H1 (cell line): ENCODE data around the gene NCOA1. TPM values are rescaled to one million over a fixed set of nuclear protein-coding genes. Genes with fewer than 3 reads are reported as not detected.

Experiments used
- CTCF ChIA-PET: fragments of 300-600 bp; sonication (Branson Sonifier 250); formaldehyde crosslinking; loops from one replicate; lab custom pipeline; 2021; ENCODE audit not compliant: partially characterized antibody; lab: Charles Lee
- POLR2A ChIA-PET: fragments of 300-600 bp; sonication (Branson Sonifier 250); formaldehyde crosslinking; loops from one replicate; lab custom pipeline; 2021; ENCODE audit warnings: inconsistent platforms; ENCODE audit not compliant: partially characterized antibody; lab: Charles Lee
- DNase-seq, 2 experiments: peaks; one replicate each; pipeline versions ENCODE4 v3.0.0 to v3.0.0-alpha.2; 2010 to 2022; ENCODE audit warnings: low spot score in 2 of 2, low read depth in 1 of 2, mixed read lengths in 1 of 2
- FAIRE-seq: peaks from 2 replicates; lab custom pipeline; 2011; peaks lifted over from hg19 to GRCh38; lab: Jason Lieb, UNC
- H2AFZ ChIP-seq: 2 replicates; pipeline ENCODE4 v1.8.1; 2012; ENCODE audit warnings: low read length, inconsistent platforms
- H2AK5ac ChIP-seq: 2 replicates; pipeline ENCODE4 v1.6.1; 2013; ENCODE audit warnings: low read depth, low read length
- H2BK120ac ChIP-seq: replicated peaks from 2 replicates; pipeline ENCODE3; 2013; ENCODE audit warnings: low read depth, low read length, inconsistent platforms
- H2BK12ac ChIP-seq: 2 replicates; pipeline ENCODE4 v1.6.1; 2013; ENCODE audit warnings: low read depth, low read length
- H2BK15ac ChIP-seq: 2 replicates; pipeline ENCODE4 v1.6.1; 2013; ENCODE audit warnings: low read length
- H2BK20ac ChIP-seq: 2 replicates; pipeline ENCODE4 v1.6.1; 2013; ENCODE audit warnings: low read length
- H2BK5ac ChIP-seq: 2 replicates; pipeline ENCODE4 v1.6.1; 2013; ENCODE audit warnings: low read depth, low read length
- H3K14ac ChIP-seq: 2 replicates; pipeline ENCODE4 v1.6.1; 2013; ENCODE audit warnings: inconsistent platforms; ENCODE audit not compliant: insufficient read length
- H3K18ac ChIP-seq: 2 replicates; pipeline ENCODE4 v1.6.1; 2013; ENCODE audit warnings: low read length; ENCODE audit errors: extremely low read depth
- H3K23ac ChIP-seq: 2 replicates; pipeline ENCODE4 v1.6.1; 2013; ENCODE audit warnings: inconsistent platforms; ENCODE audit not compliant: insufficient read length
- H3K23me2 ChIP-seq: 2 replicates; pipeline ENCODE4 v1.6.1; 2013; ENCODE audit warnings: low read depth, low read length
- H3K27ac ChIP-seq: 2 replicates; pipeline ENCODE4 v1.6.1; 2011; ENCODE audit warnings: low read depth, low read length, inconsistent platforms
- H3K27me3 ChIP-seq, 4 experiments: replicated peaks in 1 of 4; 1 replicate in 1 of 4; 2 replicates in 3 of 4; pipeline versions ENCODE4 v1.6.1 to v1.8.1; 2011 to 2013; ENCODE audit warnings: low read length in 3 of 4, mild to moderate bottlenecking in 3 of 4, inconsistent platforms in 2 of 4, mixed read lengths in 2 of 4, moderate library complexity in 1 of 4; ENCODE audit not compliant: control insufficient read depth in 3 of 4, insufficient read depth in 3 of 4; ENCODE audit errors: extremely low read depth in 1 of 4
- H3K36me3 ChIP-seq, 4 experiments: 2 replicates each; pipeline versions ENCODE4 v1.6.1 to v1.8.1; 2011 to 2013; ENCODE audit warnings: mild to moderate bottlenecking in 4 of 4, low read length in 3 of 4, moderate library complexity in 2 of 4, control low read depth in 1 of 4, inconsistent platforms in 1 of 4; ENCODE audit not compliant: insufficient read depth in 4 of 4, control insufficient read depth in 2 of 4
- H3K4ac ChIP-seq: replicated peaks from 2 replicates; pipeline ENCODE3; 2013; ENCODE audit warnings: low read length, low read depth, mixed read lengths, inconsistent platforms; ENCODE audit not compliant: insufficient read length
- H3K4me1 ChIP-seq, 4 experiments: replicated peaks in 1 of 4; 1 replicate in 1 of 4; 2 replicates in 3 of 4; pipeline versions ENCODE4 v1.6.1 to v1.8.1; 2011 to 2013; ENCODE audit warnings: low read length in 3 of 4, inconsistent platforms in 2 of 4, mixed read lengths in 1 of 4; ENCODE audit not compliant: insufficient read depth in 4 of 4, control insufficient read depth in 3 of 4
- H3K4me2 ChIP-seq, 2 experiments: 2 replicates each; pipeline versions ENCODE4 v1.6.1 to v1.8.1; 2011 to 2013; ENCODE audit warnings: low read depth in 2 of 2, low read length in 2 of 2, control low read depth in 1 of 2, inconsistent platforms in 1 of 2, mild to moderate bottlenecking in 1 of 2; ENCODE audit not compliant: insufficient read depth in 1 of 2
- H3K4me3 ChIP-seq, 4 experiments: fragments of 200-600, 300-600 bp in 1 of 4; sonication (generic), shearing (Covaris generic), sonication (Bioruptor Twin) in 1 of 4; 2 replicates each; pipeline versions ENCODE4 v1.5.1 to v1.8.1; 2011 to 2016; ENCODE audit warnings: low read length in 4 of 4, low read depth in 3 of 4, control low read depth in 2 of 4, inconsistent platforms in 2 of 4, mild to moderate bottlenecking in 2 of 4, mixed read lengths in 1 of 4, moderate library complexity in 1 of 4; ENCODE audit not compliant: insufficient read depth in 2 of 4; ENCODE audit errors: extremely low read depth in 1 of 4
- H3K56ac ChIP-seq: replicated peaks from 2 replicates; pipeline ENCODE3; 2013; ENCODE audit warnings: low read depth, mild to moderate bottlenecking, mixed read lengths, low read length, inconsistent platforms; ENCODE audit not compliant: insufficient read length
- H3K79me1 ChIP-seq: 2 replicates; pipeline ENCODE4 v1.6.1; 2013; ENCODE audit warnings: low read depth, low read length, control low read depth
- H3K79me2 ChIP-seq, 2 experiments: 2 replicates each; pipeline versions ENCODE4 v1.6.1 to v1.8.1; 2012 to 2013; ENCODE audit warnings: low read length in 2 of 2, mild to moderate bottlenecking in 2 of 2, inconsistent platforms in 1 of 2; ENCODE audit not compliant: insufficient read depth in 2 of 2, control insufficient read depth in 1 of 2
- H3K9ac ChIP-seq, 4 experiments: replicated peaks in 1 of 4; 1 replicate in 1 of 4; 2 replicates in 3 of 4; pipeline versions ENCODE4 v1.6.1 to v1.8.1; 2011 to 2013; ENCODE audit warnings: low read depth in 3 of 4, low read length in 3 of 4, control low read depth in 2 of 4, mild to moderate bottlenecking in 2 of 4, moderate library complexity in 2 of 4, inconsistent platforms in 1 of 4; ENCODE audit errors: extremely low read depth in 1 of 4
- H3K9me3 ChIP-seq, 2 experiments: 2 replicates each; pipeline versions ENCODE4 v1.6.1 to v1.8.1; 2012 to 2013; ENCODE audit warnings: mild to moderate bottlenecking in 2 of 2, moderate library complexity in 2 of 2, control low read depth in 1 of 2, inconsistent platforms in 1 of 2, low read depth in 1 of 2, low read length in 1 of 2, mixed read lengths in 1 of 2; ENCODE audit not compliant: insufficient read depth in 2 of 2
- H4K20me1 ChIP-seq, 2 experiments: replicated peaks in 1 of 2; 2 replicates each; pipeline versions ENCODE3 to v1.8.1; 2011 to 2013; ENCODE audit warnings: inconsistent platforms in 2 of 2, low read length in 2 of 2, mild to moderate bottlenecking in 1 of 2; ENCODE audit not compliant: insufficient read depth in 2 of 2, control insufficient read depth in 1 of 2
- H4K5ac ChIP-seq: 2 replicates; pipeline ENCODE4 v1.6.1; 2013; ENCODE audit warnings: low read length, low read depth, mixed read lengths, inconsistent platforms; ENCODE audit not compliant: insufficient read length
- H4K8ac ChIP-seq: 2 replicates; pipeline ENCODE4 v1.8.0; 2013; ENCODE audit warnings: mild to moderate bottlenecking, moderate library complexity, low read length, inconsistent platforms; ENCODE audit not compliant: insufficient read depth; ENCODE audit errors: extremely low read depth
- H4K91ac ChIP-seq: replicated peaks from 2 replicates; pipeline ENCODE3; 2013; ENCODE audit warnings: low read length, mixed read lengths, inconsistent platforms; ENCODE audit not compliant: insufficient read length
- ATF3 ChIP-seq: IDR thresholded peaks from 2 replicates; pipeline ENCODE4 v1.6.1; 2011; ENCODE audit warnings: low read depth, mild to moderate bottlenecking, low read length; ENCODE audit not compliant: insufficient read depth
- CHD1 ChIP-seq: IDR thresholded peaks from 2 replicates; pipeline ENCODE4 v1.6.1; 2012; ENCODE audit warnings: low read depth, low read length, improper control_type of control experiment
- CTBP2 ChIP-seq: IDR thresholded peaks from 2 replicates; pipeline ENCODE4 v1.7.0; 2011; ENCODE audit warnings: borderline replicate concordance, mild to moderate bottlenecking, moderate library complexity, mixed read lengths, low read length; ENCODE audit not compliant: insufficient read depth, insufficient read length
- HDAC2 ChIP-seq, 2 experiments: fragments of 300-600 bp in 1 of 2; sonication (generic) in 1 of 2; IDR thresholded peaks; 2 replicates each; pipeline ENCODE4 v1.6.1; 2011 to 2012; ENCODE audit warnings: low read depth in 2 of 2, low read length in 2 of 2, mild to moderate bottlenecking in 2 of 2, moderate library complexity in 2 of 2, borderline replicate concordance in 1 of 2, inconsistent platforms in 1 of 2
- MAX ChIP-seq: IDR thresholded peaks from 2 replicates; pipeline ENCODE4 v1.6.1; 2012; ENCODE audit warnings: inconsistent platforms
- RBBP5 ChIP-seq: IDR thresholded peaks from 2 replicates; pipeline ENCODE4 v1.7.1; 2012; ENCODE audit warnings: low read depth, mild to moderate bottlenecking, inconsistent platforms, low read length, moderate library complexity, borderline replicate concordance
- SIRT6 ChIP-seq: IDR thresholded peaks from one replicate; pipeline ENCODE4 v1.7.1; 2012; ENCODE audit warnings: low read length, inconsistent platforms
- TEAD4 ChIP-seq: IDR thresholded peaks from 2 replicates; pipeline ENCODE4 v1.6.1; 2012; ENCODE audit warnings: low read depth, low read length, inconsistent platforms, mixed read lengths
- WGBS, 2 experiments: shearing (Covaris generic) in 1 of 2; methylation state at CpG; one replicate each; pipeline versions ENCODE4 v1.1.6 to v1.1.7; 2013 to 2015; ENCODE audit warnings: low lambda C conversion rate in 2 of 2, mixed read lengths in 2 of 2, inconsistent platforms in 1 of 2, low coverage in 1 of 2, missing lambda C conversion rate in 1 of 2; ENCODE audit not compliant: insufficient replicate concordance in 2 of 2, insufficient coverage in 1 of 2, insufficient read length in 1 of 2; ENCODE audit errors: extremely low coverage in 1 of 2, missing lambda C conversion rate in 1 of 2; 5-methylcytosine and 5-hydroxymethylcytosine counted together
- polyA plus RNA-seq, 7 experiments: library from polyadenylated mRNA; depleted of rRNA in 3 of 7; stranded (reverse) in 5 of 7; unstranded in 2 of 7; fragments of >200 nt in 5 of 7; fragments of 200-250 nt in 2 of 7; gene quantifications; 1 replicate in 5 of 7; 2 replicates in 1 of 7; 4 replicates in 1 of 7; pipeline versions ENCODE4 v1.2.1 to v1.2.3, GENCODE V29; 2011 to 2013; ENCODE audit warnings: missing spikeins in 2 of 7, mixed read lengths in 2 of 7
- total RNA-seq: library from RNA; stranded (reverse); fragmentation: NEBNext Ultra II Directional; extraction: Animal tissue kit (Norgen Biotek cat#: 25700); gene quantifications from 2 replicates; pipeline ENCODE4 v1.2.1, GENCODE V29; 2021

Gene NCOA1
- total and polyA plus RNA-seq, 2 of the 8 experiments (the other 6 are each of a cell fraction or from before 2014, with no cell fraction given) = 12.8 to 17.9 TPM

- H2BK5ac ChIP-seq = no peak overlapping the region
- H3K23me2 ChIP-seq = no peaks in the 10 kb centered on the region
- WGBS, 2 experiments = 82% methylated on average over 1 of the region's 1 CpG; no CpG with 5 or more reads in 1 of the 2 experiments
- H3K14ac ChIP-seq = no peak overlapping the region
- ChIA-PET CTCF (interaction anchor here (1.0 kb wide), 1 partner anchor 14 kb away, joined by 3 read pairs; no protein-coding TSS in a partner anchor), POLR2A (no interaction called here)
- no peak overlapping the region for H3K23ac ChIP-seq
- no peaks in the 10 kb centered on the region for H3K79me2 ChIP-seq
- H3K56ac ChIP-seq = no peak overlapping the region
- H3K79me1 ChIP-seq = no peaks in the 10 kb centered on the region
- TF ChIP-seq TEAD4 (no peak), ATF3 (no peak), CHD1 (no peak), MAX (no peak), RBBP5 (no peak), SIRT6 (no peak), HDAC2 (IDR thresholded peaks at IDR 0.05; ENCODE audit: borderline replicate concordance in 1 of 2, low read depth in 2 of 2, low read length in 2 of 2) (no peak), CTBP2 (no peak)
- no peak for DNase-seq
- no peaks in the 10 kb centered on the region for H4K20me1 ChIP-seq
- H2BK12ac ChIP-seq = no peak overlapping the region
- no peak overlapping the region for H3K27ac ChIP-seq
- H3K4me1 ChIP-seq = no peaks in the 10 kb centered on the region
- no peak overlapping the region for H2AK5ac ChIP-seq
- peaks cover 0 to 5% (median 2%) of the 10 kb centered on the region in 4 experiments; a peak in 3 of 8 replicates for H3K36me3 ChIP-seq
- H4K8ac ChIP-seq = no peak overlapping the region
- H3K9ac ChIP-seq = no peak overlapping the region
- no peak overlapping the region for H4K91ac ChIP-seq
- H3K9me3 ChIP-seq = no peaks in the 10 kb centered on the region
- no peak overlapping the region for H2BK15ac ChIP-seq
- H4K5ac ChIP-seq = no peak overlapping the region
- H2BK20ac ChIP-seq = no peak overlapping the region
- H3K4me3 ChIP-seq = no peak overlapping the region
- H2AFZ ChIP-seq = no peak overlapping the region
- H3K4ac ChIP-seq = no peak overlapping the region
- no peak for FAIRE-seq
- no peak overlapping the region for H3K4me2 ChIP-seq
- H3K18ac ChIP-seq = no peak overlapping the region
- H3K27me3 ChIP-seq = no peaks in the 10 kb centered on the region
- no peak overlapping the region for H2BK120ac ChIP-seq
Measured at GRCh38 chr2:24740142-24740541, 249.1 kb downstream of the NCOA1 start.
